ENCODE results near the gene TICAM1. TPM values are rescaled to one million over a fixed set of nuclear protein-coding genes. Genes with fewer than 3 reads are reported as not detected.

The TICAM1 gene
- total and polyA plus RNA-seq, 2 of the 13 experiments (the other 11 are each of a cell fraction or from before 2014, with no cell fraction given), result 0.33 to 0.95 TPM

- peak; percentile 79 for TF ChIP-seq AHDC1 (CRISPR knock-in tag; IDR thresholded peaks at IDR 0.05; ENCODE audit: borderline replicate concordance)
- no peak for TF ChIP-seq ZNF382 (CRISPR knock-in tag; IDR thresholded peaks at IDR 0.05; ENCODE audit: borderline replicate concordance)
- TF ChIP-seq SMC3 (IDR thresholded peaks at IDR 0.05; ENCODE audit: low read length), result 0 out of 2 replicates have a peak, but pooled peaks have one; percentile 14
- TF ChIP-seq THAP11 (CRISPR knock-in tag; IDR thresholded peaks at IDR 0.05), result peak; percentile 72
- 0 out of 2 replicates have a peak, but pooled peaks have one; percentile 38 for TF ChIP-seq ARID3A (IDR thresholded peaks at IDR 0.05; ENCODE audit: low read depth, low read length)
- TF ChIP-seq GATA4 (IDR thresholded peaks at IDR 0.05; ENCODE audit: borderline replicate concordance, low read depth), result peak; percentile 47; the same call in 1 of the 2 replicates
- TF ChIP-seq SALL1 (CRISPR knock-in tag; IDR thresholded peaks at IDR 0.05), result peak; percentile 87
- peak; percentile 95 for TF ChIP-seq MAZ (IDR thresholded peaks at IDR 0.05; ENCODE audit: borderline replicate concordance, low read depth, low read length)
- peak; percentile 35; the same call in 1 of the 2 replicates for TF ChIP-seq MAZ (CRISPR knock-in tag; IDR thresholded peaks at IDR 0.05; ENCODE audit: low read depth)
- TF ChIP-seq SOX5 (CRISPR knock-in tag; IDR thresholded peaks at IDR 0.05; ENCODE audit: borderline replicate concordance), result peak; percentile 81; the same call in 1 of the 2 replicates
- 0 out of 2 replicates have a peak, but pooled peaks have one; percentile 63 for TF ChIP-seq ZNF784 (CRISPR knock-in tag; IDR thresholded peaks at IDR 0.05; ENCODE audit: borderline replicate concordance)
- no peak for TF ChIP-seq ZNF549 (CRISPR knock-in tag; IDR thresholded peaks at IDR 0.05)
- TF ChIP-seq ATF7 (IDR thresholded peaks at IDR 0.05), result 0 out of 2 replicates have a peak, but pooled peaks have one; percentile 18
- peak; percentile 73; the same call in 1 of the 2 replicates for TF ChIP-seq ATF7 (CRISPR knock-in tag; IDR thresholded peaks at IDR 0.05)
- no peak for TF ChIP-seq SOX6 (IDR thresholded peaks at IDR 0.05)
- peak; percentile 82 for TF ChIP-seq SOX6 (CRISPR knock-in tag; IDR thresholded peaks at IDR 0.05)
- peak; percentile 97 for TF ChIP-seq HDAC2 (CRISPR knock-in tag; IDR thresholded peaks at IDR 0.05)
- no peak for TF ChIP-seq KLF13 (CRISPR knock-in tag; IDR thresholded peaks at IDR 0.05)
- TF ChIP-seq ZNF24 (IDR thresholded peaks at IDR 0.05), result peak; percentile 84
- peak; percentile 79 for TF ChIP-seq ZNF629 (CRISPR knock-in tag; conservative IDR thresholded peaks at IDR 0.05)
- TF ChIP-seq MAFF (IDR thresholded peaks at IDR 0.05; ENCODE audit: low read depth, low read length), result peak; percentile 11; the same call in 1 of the 2 replicates
- TF ChIP-seq SMAD3 (CRISPR knock-in tag; IDR thresholded peaks at IDR 0.05), result peak; percentile 15; the same call in 1 of the 2 replicates
- peak; percentile 23; the same call in 1 of the 2 replicates for TF ChIP-seq NFIC (IDR thresholded peaks at IDR 0.05; ENCODE audit: low read length)
- peak; percentile 100 for TF ChIP-seq KDM1A (CRISPR knock-in tag; IDR thresholded peaks at IDR 0.05)
Observed at GRCh38 chr19:4870025-4870700, 38.7 kb upstream of the TICAM1 start (continued).

All from HepG2 (cell line).